Peyer's patch (tissue), 4 donors: ENCODE results near the gene ZNF226. TPM values are rescaled to one million over a fixed set of nuclear protein-coding genes. Genes with fewer than 3 reads are reported as not detected.
"Not testable (repeated sequence)": the region's sequence is repeated elsewhere in the genome, so short reads cannot be mapped to it uniquely, and the experiment has no call there.

Experiments
- DNase-seq, 3 donors: peaks; one replicate each; pipeline ENCODE4 v3.0.0-alpha.2; 2017 to 2019
- H3K27ac ChIP-seq, 4 donors: fragments of 200-600 bp; sonication (generic); one replicate each; pipeline ENCODE4 v1.5.1; 2016 to 2019
- H3K27me3 ChIP-seq, 2 donors: fragments of 200-600 bp; sonication (generic); one replicate each; pipeline ENCODE4 v1.5.1; 2019
- H3K36me3 ChIP-seq, 3 donors: fragments of 200-600 bp; sonication (generic); one replicate each; pipeline ENCODE4 v1.5.1; 2016 to 2019
- H3K4me1 ChIP-seq, 4 donors: fragments of 200-600 bp; sonication (generic); one replicate each; pipeline ENCODE4 v1.5.1; 2016 to 2019
- H3K4me3 ChIP-seq, 4 donors: fragments of 200-600 bp; sonication (generic); 1 replicate in 3 of 4; 2 replicates in 1 of 4; pipeline ENCODE4 v1.5.1; 2016 to 2019; ENCODE audit warnings: mild to moderate bottlenecking in 1 of 4
- H3K9me3 ChIP-seq, 4 donors: fragments of 200-600 bp; sonication (generic); one replicate each; pipeline ENCODE4 v1.5.1; 2016 to 2019; ENCODE audit warnings: mild to moderate bottlenecking in 1 of 4
- POLR2A ChIP-seq, 2 donors: fragments of 450-650 bp; IDR thresholded peaks; one replicate each; pipeline ENCODE4 v1.5.1; 2017; ENCODE audit warnings: antibody characterized with exemption in 2 of 2, mild to moderate bottlenecking in 2 of 2, moderate library complexity in 2 of 2
- total RNA-seq, 4 donors: library from RNA; depleted of rRNA; stranded (reverse); fragments of >200 nt; gene quantifications; one replicate each; pipeline ENCODE4 v1.1.0, GENCODE V29; 2016
- TF ChIP-seq, protein P1 (sequence below), 6 experiments: fragments of 450-650 bp in 4 of 6; fragments of 200-600 bp in 2 of 6; sonication (generic) in 1 of 6; IDR thresholded peaks; one replicate each; pipeline ENCODE4 v1.5.1; 2017 to 2019; ENCODE audit warnings: antibody characterized with exemption in 6 of 6, mild to moderate bottlenecking in 3 of 6, moderate library complexity in 1 of 6

The ZNF226 gene
- 10 to 100 TPM; 21.3 to 25.6 (median 23.2) TPM for total RNA-seq

GRCh38 chr19:44164673-44165512 is at the start of gene ZNF226:
TSS of gene ZNF226 (plus strand) at chr19:44165100. CDS start at chr19:44170081, 4,981 bp downstream.
- Histone ChIP-seq H3K36me3 (peaks cover 0 to 33% (median 0%) of the 10 kb centered on the region in 3 donors), H3K4me3 (peak within 1 kb of the TSS; percentile 64 to 88 (median 78)), H3K27ac (peak within 1 kb of the TSS; percentile 77 to 85 (median 79)), H3K9me3 (peaks cover 0 to 29% (median 0%) of the 10 kb centered on the region in 4 donors), H3K27me3 (no peaks in the 10 kb centered on the region), H3K4me1 (peaks cover 0 to 15% (median 3%) of the 10 kb centered on the region in 4 donors)
- TF ChIP-seq, protein P1, sequence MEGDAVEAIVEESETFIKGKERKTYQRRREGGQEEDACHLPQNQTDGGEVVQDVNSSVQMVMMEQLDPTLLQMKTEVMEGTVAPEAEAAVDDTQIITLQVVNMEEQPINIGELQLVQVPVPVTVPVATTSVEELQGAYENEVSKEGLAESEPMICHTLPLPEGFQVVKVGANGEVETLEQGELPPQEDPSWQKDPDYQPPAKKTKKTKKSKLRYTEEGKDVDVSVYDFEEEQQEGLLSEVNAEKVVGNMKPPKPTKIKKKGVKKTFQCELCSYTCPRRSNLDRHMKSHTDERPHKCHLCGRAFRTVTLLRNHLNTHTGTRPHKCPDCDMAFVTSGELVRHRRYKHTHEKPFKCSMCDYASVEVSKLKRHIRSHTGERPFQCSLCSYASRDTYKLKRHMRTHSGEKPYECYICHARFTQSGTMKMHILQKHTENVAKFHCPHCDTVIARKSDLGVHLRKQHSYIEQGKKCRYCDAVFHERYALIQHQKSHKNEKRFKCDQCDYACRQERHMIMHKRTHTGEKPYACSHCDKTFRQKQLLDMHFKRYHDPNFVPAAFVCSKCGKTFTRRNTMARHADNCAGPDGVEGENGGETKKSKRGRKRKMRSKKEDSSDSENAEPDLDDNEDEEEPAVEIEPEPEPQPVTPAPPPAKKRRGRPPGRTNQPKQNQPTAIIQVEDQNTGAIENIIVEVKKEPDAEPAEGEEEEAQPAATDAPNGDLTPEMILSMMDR (IDR thresholded peaks at IDR 0.05) = no peak
- no peak for TF ChIP-seq POLR2A (IDR thresholded peaks at IDR 0.05)
- peak; percentile 82 to 96 (median 90) for DNase-seq

GRCh38 chr19:44121162-44121561 is 43.7 kb upstream of the ZNF226 start:
- H3K4me1 ChIP-seq, H3K27me3 ChIP-seq, DNase-seq, H3K27ac ChIP-seq, H3K4me3 ChIP-seq: not testable (repeated sequence)
- peaks cover 0 to 98% (median 1%) of the 10 kb centered on the region in 3 donors for H3K36me3 ChIP-seq
- peaks cover 0 to 14% (median 0%) of the 10 kb centered on the region in 4 donors for H3K9me3 ChIP-seq

- DNase-seq = no peak
- peaks cover 0 to 39% (median 0%) of the 10 kb centered on the region in 3 donors for H3K36me3 ChIP-seq
- no peak overlapping the region for H3K27ac ChIP-seq
- H3K9me3 ChIP-seq = peaks cover 0 to 35% (median 0%) of the 10 kb centered on the region in 4 donors
- no peaks in the 10 kb centered on the region for H3K27me3 ChIP-seq
- TF ChIP-seq, protein P1 (IDR thresholded peaks at IDR 0.05) = no peak
- no peak for TF ChIP-seq POLR2A (IDR thresholded peaks at IDR 0.05)
- H3K4me1 ChIP-seq = no peaks in the 10 kb centered on the region
- no peak overlapping the region for H3K4me3 ChIP-seq
Observed at GRCh38 chr19:44131955-44132354, 32.9 kb upstream of the ZNF226 start.

DNA sequence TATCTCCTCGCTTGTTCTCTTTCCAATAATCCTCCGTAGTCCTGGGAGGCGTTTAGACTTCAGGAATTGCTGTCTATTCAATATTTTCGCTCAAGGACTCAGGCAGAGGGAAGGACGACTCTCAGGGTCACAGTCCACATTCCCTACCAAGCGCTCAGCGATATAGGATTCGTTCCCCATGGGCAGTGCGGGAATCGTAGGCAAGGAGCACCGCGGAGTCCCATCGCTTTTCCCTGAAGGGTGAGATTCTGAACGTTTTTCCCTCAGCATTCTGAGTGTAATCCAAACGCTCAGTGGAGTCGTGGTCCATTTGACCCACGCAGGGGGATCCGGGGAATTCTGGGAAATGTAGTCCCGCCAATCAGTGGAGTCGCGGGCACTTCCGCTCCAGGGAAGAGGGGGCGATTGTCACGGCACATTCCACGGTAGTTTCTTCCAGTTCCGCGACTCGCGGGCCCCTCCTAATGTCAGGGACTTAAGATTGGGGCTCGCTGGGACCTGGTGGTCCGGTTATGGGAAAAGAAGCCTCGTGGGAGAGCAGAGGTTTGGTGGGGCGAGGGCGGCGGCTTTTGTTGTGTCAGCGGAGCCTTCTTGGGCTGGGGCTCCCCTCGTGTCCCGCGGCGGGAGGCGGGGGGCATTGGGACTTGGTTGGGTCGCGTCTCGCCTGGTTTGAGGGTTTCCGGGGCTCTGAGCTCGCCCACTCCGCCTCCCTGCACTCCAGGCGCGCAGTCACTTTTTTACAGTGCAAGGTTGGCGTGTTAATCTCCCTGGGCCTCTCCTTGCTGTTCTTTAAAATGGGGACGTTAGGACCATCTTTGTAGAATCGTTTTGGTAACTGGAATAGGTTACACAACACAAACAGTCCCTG is 23.5 kb upstream of the ZNF226 start, which contains the start of gene ZNF234:
Gene ZNF234, plus strand, starts transcription at position 364 of the 868 bp plus-strand sequence. CDS start 3,079 bp downstream, outside the sequence.
- Histone ChIP-seq H3K4me3 (peak within 1 kb of the TSS; percentile 66 to 93 (median 71)), H3K9me3 (no peaks in the 10 kb centered on the region), H3K27ac (peak within 1 kb of the TSS; percentile 58 to 78 (median 66)), H3K27me3 (no peaks in the 10 kb centered on the region), H3K4me1 (peaks cover 0 to 5% (median 0%) of the 10 kb centered on the region in 4 donors), H3K36me3 (peaks cover 0 to 24% (median 0%) of the 10 kb centered on the region in 3 donors)
- TF ChIP-seq POLR2A (IDR thresholded peaks at IDR 0.05) = peak in 1 of 2 donors; percentile 27
- TF ChIP-seq, protein P1 (IDR thresholded peaks at IDR 0.05) = no peak
- peak; percentile 79 to 90 (median 81) for DNase-seq

DNA sequence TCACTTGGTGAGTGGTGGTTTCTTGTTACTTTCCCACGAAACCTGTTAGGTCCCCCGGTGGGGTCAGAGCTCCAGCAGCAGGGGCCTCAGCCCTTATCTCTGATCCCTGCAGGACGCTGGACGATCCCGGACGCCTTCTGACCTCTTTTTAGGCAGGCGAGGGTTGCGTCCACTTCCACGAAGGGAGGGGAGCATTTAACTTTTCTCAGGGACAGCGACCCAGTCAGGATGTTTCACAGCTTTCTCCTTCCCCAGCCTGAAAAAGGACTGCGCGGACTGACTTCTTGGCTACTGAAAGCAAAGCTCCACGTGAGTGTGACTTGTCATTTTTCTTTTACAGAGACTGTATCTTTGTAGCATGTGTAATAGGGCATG is 22.9 kb upstream of the ZNF226 start:
- no peak for DNase-seq
- peak overlapping the region in 2 of 4 donors; percentile 58 to 78 for H3K27ac ChIP-seq
- peak overlapping the region; percentile 66 to 93 (median 71) for H3K4me3 ChIP-seq
- TF ChIP-seq, protein P1 (IDR thresholded peaks at IDR 0.05) = no peak
- TF ChIP-seq POLR2A (IDR thresholded peaks at IDR 0.05) = no peak
- peaks cover 0 to 29% (median 0%) of the 10 kb centered on the region in 3 donors for H3K36me3 ChIP-seq
- no peaks in the 10 kb centered on the region for H3K9me3 ChIP-seq
- no peaks in the 10 kb centered on the region for H3K27me3 ChIP-seq
- peaks cover 0 to 5% (median 0%) of the 10 kb centered on the region in 4 donors for H3K4me1 ChIP-seq
